Raji (cell line): ENCODE measurements around the gene PAGE5.

Experiments
- POLR2A ChIP-seq: IDR thresholded peaks from 2 replicates; pipeline ENCODE4 v1.6.1; 2011; ENCODE audit warnings: low read depth, low read length, control low read depth; ENCODE audit not compliant: insufficient read depth

PAGE5 gene, protein sequence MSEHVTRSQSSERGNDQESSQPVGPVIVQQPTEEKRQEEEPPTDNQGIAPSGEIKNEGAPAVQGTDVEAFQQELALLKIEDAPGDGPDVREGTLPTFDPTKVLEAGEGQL

DNA sequence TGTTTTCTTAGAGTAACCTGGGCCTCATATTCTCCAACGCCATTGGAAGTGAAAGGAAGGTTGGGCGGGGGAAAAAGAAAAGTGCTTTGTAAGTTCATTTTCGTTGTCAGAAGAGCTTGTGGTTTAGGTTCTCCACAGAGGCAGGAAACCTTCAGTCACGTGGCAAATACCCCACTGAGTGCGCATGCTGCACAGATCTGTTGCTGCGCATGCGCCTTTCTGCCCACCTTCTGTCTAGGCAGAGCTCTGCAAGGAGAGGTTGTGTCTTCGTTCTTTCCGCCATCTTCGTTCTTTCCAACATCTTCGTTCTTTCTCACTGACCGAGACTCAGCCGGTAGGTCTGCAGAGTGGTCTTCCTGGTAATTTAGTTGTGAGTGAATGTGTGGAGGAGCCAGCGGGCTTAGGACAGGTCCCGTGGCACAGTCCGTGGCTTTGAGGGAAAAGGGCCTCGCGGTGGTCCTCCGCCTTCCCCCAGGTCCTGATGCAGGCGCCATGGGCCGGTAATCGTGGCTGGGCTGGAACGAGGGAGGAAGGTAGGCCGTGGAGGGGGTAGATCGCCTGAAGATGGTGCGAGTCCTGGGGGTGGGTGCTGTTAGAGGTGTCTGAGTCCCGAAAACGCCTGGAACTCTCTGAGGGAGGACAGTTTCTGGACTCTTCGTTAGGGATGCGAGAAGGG, at the start of gene PAGE5:
TSS of gene PAGE5 (plus strand) at position 228 of the 676 bp plus-strand sequence. CDS start 1,037 bp downstream, outside the sequence.
- TF ChIP-seq POLR2A: no peak

- no peak for TF ChIP-seq POLR2A
Observed at GRCh38 chrX:55187281-55187680, 32.9 kb upstream of the PAGE5 start.

DNA sequence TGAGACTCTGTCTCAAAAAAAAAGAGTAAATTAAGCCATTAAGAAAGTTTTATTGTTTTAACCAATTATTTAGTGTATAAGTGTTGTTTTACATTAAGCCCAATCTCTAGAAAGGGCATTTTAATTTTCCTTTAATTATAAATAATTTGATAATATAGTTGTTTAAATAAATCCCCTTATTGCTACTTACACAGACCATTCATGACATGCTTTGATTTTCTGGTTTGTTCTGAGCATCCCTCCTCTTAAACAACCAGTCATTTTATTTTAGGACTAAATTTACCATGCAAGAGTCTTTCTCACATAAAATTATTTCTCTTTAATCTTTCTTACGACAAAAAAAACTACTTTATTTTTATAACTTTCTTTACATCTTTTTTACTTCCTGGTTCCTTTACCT, 23.5 kb upstream of the PAGE5 start:
- TF ChIP-seq POLR2A: no peak

DNA sequence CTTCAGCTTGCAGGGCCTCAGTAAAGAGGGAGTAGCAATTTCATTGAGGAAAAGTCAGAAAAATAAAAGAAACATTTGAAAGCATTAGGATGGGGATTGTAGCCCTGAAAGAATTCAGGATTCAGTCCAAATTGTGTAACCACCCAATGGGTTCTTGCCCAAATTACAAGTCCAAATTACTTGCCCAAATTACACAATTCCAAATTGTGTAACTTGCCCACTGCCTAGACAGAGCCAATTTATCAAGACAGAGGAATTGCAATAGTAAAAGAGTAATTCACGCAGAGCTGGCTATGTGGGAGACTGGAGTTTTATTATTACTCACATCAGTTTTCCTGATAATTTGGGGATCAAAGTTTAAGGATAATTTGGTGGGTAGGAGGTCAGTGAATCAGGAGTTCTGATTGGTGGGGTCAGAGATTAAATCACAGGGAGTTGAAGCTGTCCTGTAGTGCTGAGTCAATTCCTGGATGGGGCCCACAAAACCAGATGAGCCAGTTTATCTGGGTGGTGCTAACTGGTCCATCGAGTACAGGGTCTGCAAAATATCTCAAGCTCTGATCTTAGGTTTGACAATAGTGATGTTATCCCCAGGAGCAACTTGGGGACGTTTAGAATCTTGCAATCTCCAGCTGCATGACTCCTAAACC, 18.1 kb upstream of the PAGE5 start:
- TF ChIP-seq POLR2A: no peak

DNA sequence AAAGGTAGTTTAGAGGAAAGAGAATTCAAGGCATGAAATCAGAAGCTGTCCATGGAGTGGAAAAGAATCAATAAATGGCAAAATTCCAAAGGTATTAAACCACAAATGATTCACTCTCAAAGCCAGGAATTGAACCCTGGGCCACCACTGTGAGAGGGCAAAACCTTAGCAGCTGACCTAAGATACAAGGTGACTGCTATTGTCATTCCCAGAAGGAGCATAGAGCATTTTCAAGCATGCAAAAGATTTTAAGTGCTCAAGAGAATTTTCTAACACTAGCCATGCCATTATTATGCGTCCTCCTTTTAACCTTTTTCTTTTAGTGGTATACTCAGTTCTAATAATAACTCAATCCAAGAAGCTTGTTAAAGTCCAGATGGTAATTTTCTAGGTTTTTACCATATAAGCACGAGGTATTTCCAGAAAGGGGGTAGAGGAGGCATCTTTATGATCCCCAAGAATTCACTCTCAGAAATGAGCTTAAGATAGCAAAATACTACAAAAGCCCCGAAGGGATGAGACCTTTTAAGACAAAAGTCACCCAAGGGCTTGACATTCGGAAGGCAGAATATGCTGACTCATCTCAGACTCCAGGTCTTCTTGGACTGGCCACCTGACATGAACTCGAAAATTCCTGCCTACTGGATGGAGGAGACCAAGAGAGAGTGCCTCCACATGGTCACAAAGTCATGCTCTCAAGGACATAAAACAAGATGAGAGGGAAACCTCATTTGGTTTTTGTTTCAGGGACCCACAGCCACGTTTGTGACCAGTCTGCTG, 13.8 kb upstream of the PAGE5 start:
- no peak for TF ChIP-seq POLR2A

DNA sequence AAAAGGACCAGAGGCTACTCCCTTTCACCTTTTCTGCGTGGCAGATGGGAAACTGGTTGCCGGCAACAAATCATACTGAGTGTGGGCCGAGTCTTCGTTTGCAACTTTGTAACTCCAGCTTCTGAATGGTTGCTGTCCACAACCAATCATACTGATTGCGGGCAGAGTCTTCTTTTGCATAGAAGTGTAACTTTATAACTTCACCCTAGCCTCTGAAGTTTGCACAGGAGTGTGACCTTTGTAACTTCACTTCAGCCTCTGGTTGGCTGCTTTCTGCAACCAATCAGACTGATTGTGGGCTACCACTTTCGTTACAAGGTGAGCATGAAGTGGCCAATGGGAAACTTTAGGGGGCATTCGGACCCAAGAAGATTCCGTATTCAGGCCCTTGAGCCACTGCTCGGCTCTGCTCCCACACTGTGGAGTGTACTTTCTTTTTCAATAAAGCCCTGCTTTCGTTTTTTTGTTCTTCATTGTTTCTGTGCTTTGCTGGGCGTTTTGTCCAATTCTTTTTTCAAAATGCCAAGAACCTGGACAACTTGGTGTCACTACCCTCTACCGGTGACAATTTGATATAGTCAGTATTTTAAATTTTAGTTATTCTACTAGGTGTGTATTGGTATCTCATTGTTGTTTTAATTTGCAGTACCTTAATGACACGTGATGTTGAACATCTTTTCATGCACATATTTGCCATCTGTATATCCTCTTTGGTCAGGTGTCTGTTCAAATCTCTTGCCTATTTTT, 9.0 kb upstream of the PAGE5 start:
- no peak for TF ChIP-seq POLR2A

DNA sequence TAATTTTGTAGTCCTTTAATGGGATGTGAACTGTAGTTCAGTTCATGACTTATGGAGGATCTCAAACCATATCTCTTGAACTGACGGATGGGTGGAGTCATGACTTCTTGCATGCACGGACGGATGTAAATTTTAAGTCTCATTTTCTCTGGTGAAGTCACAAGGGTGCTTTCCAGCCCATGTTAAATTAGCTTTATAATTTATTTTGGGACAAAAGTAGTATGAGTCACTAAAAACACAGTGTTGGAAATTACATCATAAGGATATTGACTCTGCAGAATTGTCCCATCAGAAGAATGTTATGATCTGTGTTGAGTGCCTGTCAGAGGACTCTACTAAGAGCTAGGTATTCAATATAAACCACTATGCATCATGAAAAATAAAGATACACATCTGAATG, 6.8 kb upstream of the PAGE5 start:
- no peak for TF ChIP-seq POLR2A

DNA sequence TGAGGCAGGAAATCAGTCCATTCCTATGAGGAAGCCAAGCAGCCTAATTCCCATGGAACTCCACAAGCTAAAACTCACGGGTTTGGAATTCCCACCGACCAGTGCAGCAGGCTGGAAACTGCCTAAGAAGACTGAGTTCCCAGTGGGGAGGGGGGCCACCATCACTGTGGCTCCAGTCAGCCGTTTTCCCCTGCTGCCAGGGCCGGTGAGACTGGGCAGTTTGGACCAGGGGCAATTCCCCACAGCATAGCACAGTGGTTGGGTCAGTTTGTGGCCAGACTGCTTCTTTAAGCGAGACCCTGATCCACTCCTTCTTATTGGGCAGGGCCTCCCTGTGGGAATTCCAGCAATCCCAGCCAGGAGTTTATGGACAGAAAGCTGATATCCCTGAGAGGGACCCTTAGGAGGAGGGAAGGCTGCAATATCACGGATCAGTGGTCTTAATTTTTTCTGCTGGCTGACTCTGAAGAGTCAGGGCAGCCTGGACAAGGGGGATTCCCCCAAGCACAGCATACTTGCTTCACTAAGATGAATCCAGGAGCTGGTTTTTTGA, 20.7 kb downstream of the PAGE5 start:
- TF ChIP-seq POLR2A: no peak

DNA sequence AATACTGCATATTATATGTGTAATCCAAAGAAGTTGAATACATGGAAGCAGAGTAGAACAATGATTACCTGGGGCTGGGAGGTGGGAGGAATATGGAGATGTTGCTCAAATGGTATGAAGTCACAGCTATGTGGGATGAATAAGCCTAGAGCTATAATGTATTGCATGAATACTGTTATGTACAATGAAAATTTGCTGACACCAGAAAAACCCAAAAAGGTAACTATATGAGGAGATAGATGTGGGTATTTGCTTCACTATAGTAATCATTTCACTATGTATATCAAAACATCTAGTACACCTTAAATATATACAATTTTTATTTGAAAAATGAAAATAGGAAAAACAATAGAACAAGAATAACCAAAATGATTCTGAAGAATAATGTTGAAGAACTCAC, 33.4 kb downstream of the PAGE5 start:
- TF ChIP-seq POLR2A: no peak

- TF ChIP-seq POLR2A: no peak
Observed at GRCh38 chrX:55260806-55261205, 40.7 kb downstream of the PAGE5 start.

- TF ChIP-seq POLR2A: no peak
Observed at GRCh38 chrX:55264816-55265215, 44.7 kb downstream of the PAGE5 start, which contains the start of gene PAGE3. Gene PAGE3, minus strand, starts transcription at chrX:55264916. Its CDS starts 1,013 bp downstream, at chrX:55263903.
